HG02759 (cell line): ENCODE data around the gene C2orf42.
A peak's percentile ranks its signal among the peaks of the same experiment; 100 is the strongest.
"Not testable (repeated sequence)": the region's sequence is repeated elsewhere in the genome, so short reads cannot be mapped to it uniquely, and the experiment has no call there.

ENCODE experiments used
- ATAC-seq: cut with Tn5 transposase; IDR thresholded peaks from one replicate; pipeline ENCODE4 v1.9.1; 2021; ENCODE audit warnings: mild to moderate bottlenecking, moderate library complexity; ENCODE audit not compliant: unreplicated experiment

The C2orf42 gene

DNA sequence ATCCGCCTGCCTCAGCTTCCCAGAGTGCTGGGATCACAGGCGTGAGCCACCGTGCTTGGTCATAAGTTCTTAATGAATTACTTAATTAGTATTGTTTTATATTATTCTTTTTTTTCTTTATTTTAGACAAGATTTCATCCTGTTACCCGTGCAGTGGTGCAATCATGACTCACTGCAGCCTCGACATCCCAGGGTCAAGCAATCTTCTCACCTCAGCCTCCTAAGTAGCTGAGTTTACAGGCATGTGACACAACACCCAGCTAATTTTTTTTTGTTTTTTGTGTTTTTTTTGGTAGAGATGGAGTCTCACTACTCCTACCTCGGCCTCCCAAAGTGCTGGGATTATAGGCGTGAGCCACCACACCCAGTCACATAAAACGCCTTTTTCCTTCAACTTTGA, 17.3 kb downstream of the C2orf42 start:
- ATAC-seq, result no peak

DNA sequence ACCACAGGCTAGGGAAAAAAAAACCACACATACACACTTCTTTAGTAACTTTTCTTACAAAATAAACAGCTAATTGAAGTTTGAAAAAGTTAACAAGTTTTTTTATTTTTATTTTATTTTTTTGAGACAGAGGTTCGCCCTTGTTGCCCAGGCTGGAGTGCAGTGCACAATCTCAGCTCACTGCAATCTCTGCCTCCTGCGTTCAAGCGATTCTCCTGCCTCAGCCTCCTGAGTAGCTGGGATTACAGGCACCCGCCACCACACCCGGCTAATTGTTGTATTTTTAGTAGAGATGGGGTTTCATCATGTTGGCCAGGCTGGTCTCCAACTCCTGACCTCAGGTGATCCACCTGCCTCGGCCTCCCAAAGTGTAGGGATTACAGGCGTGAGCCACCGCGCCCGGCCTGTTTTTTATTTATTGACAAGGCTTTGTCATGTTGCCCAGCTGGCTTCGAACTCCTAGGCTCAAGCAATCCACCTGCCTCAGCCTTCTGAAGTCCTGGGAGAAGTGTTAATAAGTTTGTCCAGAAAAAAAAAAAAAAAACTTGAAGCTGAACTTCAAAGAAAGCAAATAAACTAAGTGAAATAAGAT, 21.1 kb downstream of the C2orf42 start:
- ATAC-seq, result not testable (repeated sequence)

DNA sequence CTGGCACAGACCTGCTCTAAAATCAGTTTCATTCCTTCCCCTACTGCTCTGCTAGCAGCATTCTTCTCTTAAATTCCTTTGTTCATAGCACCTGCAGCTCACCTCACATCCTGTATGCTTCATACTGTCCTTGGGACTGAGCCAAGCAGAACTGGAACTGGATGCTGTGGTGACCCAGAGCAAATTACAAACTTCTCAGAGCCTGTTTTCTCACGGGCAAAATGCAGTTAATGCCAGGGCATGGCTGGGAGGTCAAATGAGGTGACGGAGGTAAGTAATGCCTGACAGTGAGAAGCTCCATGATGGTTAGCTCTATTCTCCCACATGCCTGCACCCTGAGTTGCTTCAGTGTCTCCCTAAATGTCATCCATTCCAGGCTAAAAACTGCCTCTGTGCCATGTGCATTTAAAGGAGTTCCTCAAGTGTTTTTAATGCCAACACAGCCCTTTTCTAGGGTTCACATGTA, 29.7 kb downstream of the C2orf42 start:
- peak; percentile 94 for ATAC-seq

- ATAC-seq, result no peak
Measured at GRCh38 chr2:70160545-70160944, 30.3 kb downstream of the C2orf42 start.

- not testable (repeated sequence) for ATAC-seq
Measured at GRCh38 chr2:70149130-70149686, 41.6 kb downstream of the C2orf42 start.

DNA sequence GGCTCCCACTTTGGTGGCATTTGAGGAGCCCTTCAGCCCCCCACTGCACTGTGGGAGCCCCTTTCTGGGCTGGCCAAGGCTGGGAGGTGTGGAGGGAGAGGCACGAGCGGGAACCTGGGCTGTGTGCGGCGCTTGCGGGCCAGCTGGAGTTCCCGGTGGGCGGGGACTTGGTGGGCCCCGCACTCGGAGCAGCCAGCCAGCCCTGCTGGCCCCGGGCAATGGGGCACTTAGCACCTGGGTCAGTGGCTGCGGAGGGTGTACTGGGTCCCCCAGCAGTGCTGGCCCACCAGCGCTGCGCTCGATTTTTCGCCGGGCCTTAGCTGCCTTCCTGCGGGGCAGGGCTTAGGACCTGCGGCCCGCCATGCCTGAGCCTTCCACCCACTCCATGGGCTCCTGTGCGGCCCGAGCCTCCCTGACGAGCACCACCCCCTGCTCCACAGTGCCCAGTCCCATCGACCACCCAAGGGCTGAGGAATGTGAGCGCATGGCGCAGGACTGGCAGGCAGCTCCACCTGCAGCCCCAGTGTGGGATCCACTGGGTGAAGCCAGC, 42.5 kb downstream of the C2orf42 start:
- ATAC-seq, result not testable (repeated sequence)

DNA sequence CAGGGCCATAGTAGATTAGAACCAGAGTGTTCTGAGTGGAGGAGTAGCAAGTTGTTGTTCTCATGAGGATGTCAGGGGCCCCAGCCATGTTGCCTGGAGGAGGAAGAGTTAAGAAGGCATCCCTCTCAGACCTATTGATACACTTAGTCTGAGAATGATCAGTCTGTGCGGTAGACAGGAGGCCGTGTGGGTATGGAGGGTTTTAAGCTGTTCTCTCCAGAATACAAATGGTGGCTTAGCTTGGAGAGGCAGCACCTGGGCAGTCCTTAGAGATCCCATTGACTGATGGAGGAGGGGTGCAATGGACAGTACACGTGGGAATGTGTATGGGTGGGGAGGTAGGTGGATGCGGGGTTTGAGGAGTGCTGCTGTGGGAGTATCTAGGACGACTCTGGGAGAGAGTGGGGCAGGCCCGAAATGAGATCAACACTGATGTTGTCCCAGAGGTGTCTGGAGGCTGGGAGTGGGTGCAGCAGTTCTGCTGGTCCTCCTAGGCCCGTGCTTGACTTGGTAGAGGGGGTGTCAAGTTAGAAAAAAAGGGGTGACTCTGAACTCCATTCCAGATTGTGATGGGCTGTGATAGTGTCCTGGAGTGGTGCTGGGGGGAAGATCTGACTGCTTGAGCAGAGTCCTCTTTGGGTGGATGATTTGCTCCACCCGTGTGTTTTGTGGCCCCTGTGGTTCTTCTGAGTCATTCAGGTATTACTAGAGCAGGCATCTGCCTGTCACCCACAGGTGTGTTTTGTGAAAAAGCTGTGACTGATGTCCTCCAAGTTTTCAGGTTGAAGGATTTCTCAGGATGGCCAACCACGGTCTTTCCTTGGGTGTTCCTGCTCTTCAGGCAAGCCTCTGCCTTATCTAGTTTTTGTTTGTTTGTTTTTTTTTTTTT, 44.7 kb downstream of the C2orf42 start:
- no peak for ATAC-seq

- ATAC-seq, result no peak
Measured at GRCh38 chr2:70145144-70145490, 45.7 kb downstream of the C2orf42 start.

GRCh38 chr2:70144443-70145143, 46.2 kb downstream of the C2orf42 start:
- no peak for ATAC-seq

DNA sequence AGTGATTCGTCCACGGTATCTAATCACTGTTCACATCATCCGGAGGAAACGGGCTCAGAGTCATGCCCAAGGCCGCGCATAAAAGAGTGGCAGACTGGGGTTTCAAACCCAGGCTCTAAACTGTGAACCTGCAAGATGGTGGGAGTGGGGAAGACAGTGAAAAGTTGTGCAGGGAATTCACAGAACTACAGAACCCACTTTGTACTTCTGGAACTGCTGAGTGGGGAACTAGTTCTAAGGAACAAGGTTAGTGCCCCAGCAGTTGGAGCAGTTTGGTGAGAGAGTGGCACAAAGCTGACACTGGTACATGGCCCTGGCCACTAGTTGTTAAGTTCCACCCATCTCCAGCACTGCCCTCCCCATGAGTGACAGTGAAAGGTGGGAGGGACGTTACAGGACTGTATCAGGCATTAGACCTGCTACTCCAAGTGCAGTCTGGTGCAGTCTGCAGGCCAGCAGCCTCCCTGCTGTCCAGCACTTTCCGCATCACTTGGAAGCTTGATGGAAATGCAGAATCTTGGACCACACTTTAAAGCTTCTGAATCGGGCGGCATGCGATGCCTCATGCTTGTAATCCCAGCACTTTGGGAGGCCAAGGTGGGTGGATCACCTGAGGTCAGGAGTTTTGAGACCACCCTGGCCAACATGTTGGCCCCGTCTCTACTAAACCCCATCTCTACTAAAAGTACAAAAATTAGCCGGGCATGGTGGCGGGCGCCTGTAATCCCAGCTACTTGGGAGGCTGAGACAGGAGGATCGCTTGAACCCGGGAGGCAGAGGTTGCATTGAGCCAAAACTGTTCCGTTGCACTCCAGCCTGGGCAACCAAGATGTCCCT, 47.3 kb downstream of the C2orf42 start:
- ATAC-seq, result no peak

DNA sequence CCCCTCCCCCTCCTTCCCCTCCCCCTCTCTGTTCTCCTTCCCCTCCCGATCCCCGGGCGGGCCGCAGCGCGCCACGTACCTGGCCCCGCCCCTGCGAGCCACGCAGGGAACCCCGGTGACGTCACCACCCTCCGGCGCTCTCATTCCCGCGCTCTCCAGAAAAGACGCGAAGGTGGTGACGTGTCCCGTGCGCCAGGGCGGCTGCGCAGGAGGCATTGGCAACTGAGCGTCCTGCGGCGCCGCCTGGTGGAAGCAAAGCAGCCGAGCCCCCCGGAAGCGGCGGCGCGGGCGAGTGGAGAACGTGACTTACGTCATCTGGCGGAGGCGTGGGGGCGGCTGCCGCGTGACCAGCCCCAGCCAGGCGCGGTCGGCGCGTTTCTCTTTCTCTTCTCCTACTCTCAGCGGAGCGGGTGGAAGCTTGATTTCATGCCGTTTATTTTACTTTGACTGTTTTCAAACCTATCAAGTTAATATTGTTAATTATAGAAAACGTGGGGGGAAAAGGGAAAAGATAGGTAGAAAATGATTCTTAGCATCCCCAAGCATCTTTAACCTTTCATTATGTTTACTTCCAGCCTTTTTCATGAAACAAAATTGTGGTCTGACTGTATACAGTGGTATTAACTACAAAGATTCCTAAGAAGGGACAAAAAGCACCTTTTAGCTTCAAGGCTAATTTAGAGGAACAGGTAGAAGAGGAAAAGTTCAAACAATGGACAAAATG, 48.1 kb downstream of the C2orf42 start:
- peak; percentile 77 for ATAC-seq

GRCh38 chr2:70141902-70142589, 48.8 kb downstream of the C2orf42 start:
- peak; percentile 26 for ATAC-seq

GRCh38 chr2:70141212-70141901, 49.5 kb downstream of the C2orf42 start:
- ATAC-seq, result peak; percentile 39

- ATAC-seq, result no peak
Measured at GRCh38 chr2:70140791-70141211, 50.0 kb downstream of the C2orf42 start.

- peak; percentile 35 for ATAC-seq
Measured at GRCh38 chr2:70134323-70134983, 56.4 kb downstream of the C2orf42 start.

DNA sequence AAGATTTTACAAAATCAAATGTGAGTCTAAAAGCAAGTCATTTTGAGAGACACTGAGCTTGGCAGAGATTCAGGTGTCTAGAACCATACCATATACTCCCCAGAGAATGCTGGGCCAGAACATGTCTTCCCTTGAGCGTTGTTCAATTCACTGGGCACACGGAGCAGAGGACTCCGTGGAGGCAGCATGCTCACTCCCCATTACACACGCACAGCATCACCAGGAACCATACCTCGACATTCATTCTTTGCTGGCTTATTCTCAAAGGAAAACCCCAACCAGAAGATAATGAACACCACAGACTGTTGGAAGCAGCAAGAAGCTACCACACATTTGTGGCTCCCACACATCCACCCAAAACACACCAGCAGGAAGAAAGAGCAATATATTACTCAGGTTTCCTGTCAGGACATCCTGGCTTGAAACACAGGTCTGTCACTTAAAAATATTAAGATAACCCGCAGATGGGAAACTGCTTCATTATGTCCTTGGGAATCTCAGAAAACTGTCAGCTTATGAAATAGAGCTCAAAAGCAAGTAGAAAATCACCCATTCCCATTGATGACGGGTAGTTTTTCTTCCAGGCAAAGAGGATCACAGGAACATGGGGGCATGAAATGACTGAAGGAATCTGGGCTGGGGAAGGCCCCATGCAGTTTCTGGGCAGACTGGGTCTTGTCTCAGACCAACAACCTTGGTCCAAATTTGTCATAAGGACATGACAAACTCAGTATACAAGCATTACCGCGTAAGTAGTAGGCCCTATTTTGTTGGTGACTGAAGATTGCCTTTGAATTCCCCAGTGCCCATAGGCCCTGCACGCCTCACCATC, 57.1 kb downstream of the C2orf42 start:
- peak; percentile 18 for ATAC-seq

GRCh38 chr2:70133127-70133452, 57.7 kb downstream of the C2orf42 start:
- no peak for ATAC-seq
